ENCODE results near the gene HNRNPDL. TPM values are rescaled to one million over a fixed set of nuclear protein-coding genes. Genes with fewer than 3 reads are reported as not detected.

Gene HNRNPDL
- total RNA-seq, 1 donor: 143 TPM

DNA sequence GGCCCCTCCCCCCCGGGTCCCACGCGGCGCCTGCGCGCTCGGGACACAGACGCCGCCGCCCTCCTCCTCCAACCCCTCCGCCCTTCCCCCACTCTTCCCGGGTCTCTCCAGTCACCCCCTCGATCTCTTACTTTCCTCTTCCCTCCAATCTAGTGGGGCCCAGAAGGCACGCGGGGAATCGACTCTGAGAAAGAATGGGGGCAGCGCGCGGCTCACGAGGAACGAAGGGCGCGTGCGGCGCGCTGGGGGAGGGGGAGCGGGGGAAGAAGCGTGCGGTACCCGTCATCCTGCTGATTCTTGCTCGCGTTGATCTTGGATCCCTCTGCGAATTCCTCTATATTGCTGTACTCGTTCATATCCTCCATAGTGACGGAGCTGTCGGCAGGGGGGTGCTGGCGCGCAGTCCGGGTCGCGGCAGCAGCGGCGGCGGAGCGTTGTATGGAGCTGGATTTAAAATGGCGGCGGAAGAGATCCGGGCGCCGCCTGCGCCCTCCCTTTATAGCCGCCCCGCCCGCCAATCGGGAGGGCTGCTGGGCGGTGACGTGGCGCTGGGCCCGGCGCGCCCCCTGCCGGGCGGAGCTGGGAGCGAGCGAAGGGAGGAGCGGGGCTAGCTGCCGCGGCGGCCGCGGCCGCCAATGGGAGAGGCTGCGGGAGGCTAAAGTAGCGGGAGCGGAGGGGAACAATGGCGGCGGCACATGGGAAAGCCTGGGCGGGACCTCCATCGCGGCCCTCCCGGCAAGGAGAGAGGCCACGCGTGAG is 1.1 kb downstream of the HNRNPDL start:
- H3K4me2 ChIP-seq (ENCODE audit: insufficient read depth, low read length): peak overlapping the region; percentile 94
- peak; percentile 98 for DNase-seq (ENCODE audit: insufficient read length, low spot score, missing footprints)
- peak overlapping the region; percentile 96 for H3K27ac ChIP-seq (ENCODE audit: low read depth, low read length)
- peaks cover 45% of the 10 kb centered on the region for H3K36me3 ChIP-seq (ENCODE audit: insufficient read depth, low read length)
- peak overlapping the region; percentile 98 for H3K4me3 ChIP-seq (ENCODE audit: insufficient read depth, low read length)
- H3K27me3 ChIP-seq (ENCODE audit: insufficient read depth, low read length): no peaks in the 10 kb centered on the region
- peaks cover 67% of the 10 kb centered on the region for H4K20me1 ChIP-seq (ENCODE audit: insufficient read depth, low read length)
- peaks cover 76% of the 10 kb centered on the region for H3K79me2 ChIP-seq (ENCODE audit: insufficient read depth, low read length)
- H2AFZ ChIP-seq (ENCODE audit: low read length): peak overlapping the region; percentile 93
- no peaks in the 10 kb centered on the region for H3K9me3 ChIP-seq (ENCODE audit: low read depth, low read length)
- peaks cover 48% of the 10 kb centered on the region for H3K4me1 ChIP-seq (ENCODE audit: insufficient read depth, low read length)
- peak; percentile 79 for TF ChIP-seq CTCF (IDR thresholded peaks at IDR 0.05; ENCODE audit: extremely low read depth, low read depth, low read length)

DNA sequence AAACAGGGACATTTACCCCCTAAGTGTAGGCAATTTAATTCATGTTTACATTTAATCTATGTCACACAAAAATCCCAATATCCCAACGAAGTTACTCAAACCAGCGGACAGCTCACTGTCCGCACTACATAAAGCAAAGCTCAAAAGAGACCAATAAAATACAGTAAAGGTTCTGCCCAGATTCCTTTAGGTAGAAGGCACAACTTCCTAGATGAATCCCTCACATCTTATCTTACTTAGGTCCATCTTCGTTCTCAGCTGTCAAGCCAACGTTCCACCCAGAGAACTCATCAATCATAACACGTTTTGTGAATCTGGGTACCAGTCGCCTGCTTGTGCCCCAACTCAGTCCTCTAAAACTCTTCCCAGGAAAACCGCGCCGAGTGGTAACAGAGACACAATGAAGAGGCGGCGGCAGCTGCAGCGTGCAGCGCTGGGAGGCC is 1.7 kb downstream of the HNRNPDL start:
- Histone ChIP-seq H3K4me2 (ENCODE audit: insufficient read depth, low read length) (peak overlapping the region; percentile 85), H3K79me2 (ENCODE audit: insufficient read depth, low read length) (peaks cover 70% of the 10 kb centered on the region), H3K36me3 (ENCODE audit: insufficient read depth, low read length) (peaks cover 51% of the 10 kb centered on the region), H3K4me3 (ENCODE audit: insufficient read depth, low read length) (peak overlapping the region; percentile 98), H4K20me1 (ENCODE audit: insufficient read depth, low read length) (peaks cover 68% of the 10 kb centered on the region), H3K9me3 (ENCODE audit: low read depth, low read length) (no peaks in the 10 kb centered on the region), H3K27me3 (ENCODE audit: insufficient read depth, low read length) (no peaks in the 10 kb centered on the region), H3K27ac (ENCODE audit: low read depth, low read length) (peak overlapping the region; percentile 96), H2AFZ (ENCODE audit: low read length) (no peak overlapping the region), H3K4me1 (ENCODE audit: insufficient read depth, low read length) (peaks cover 54% of the 10 kb centered on the region)
- TF ChIP-seq CTCF (IDR thresholded peaks at IDR 0.05; ENCODE audit: extremely low read depth, low read depth, low read length): no peak
- DNase-seq (ENCODE audit: insufficient read length, low spot score, missing footprints): no peak

GRCh38 chr4:82425478-82425877 is 4.8 kb downstream of the HNRNPDL start:
- no peak overlapping the region for H2AFZ ChIP-seq (ENCODE audit: low read length)
- peaks cover 55% of the 10 kb centered on the region for H3K36me3 ChIP-seq (ENCODE audit: insufficient read depth, low read length)
- H3K27ac ChIP-seq (ENCODE audit: low read depth, low read length): no peak overlapping the region
- no peaks in the 10 kb centered on the region for H3K27me3 ChIP-seq (ENCODE audit: insufficient read depth, low read length)
- no peaks in the 10 kb centered on the region for H3K9me3 ChIP-seq (ENCODE audit: low read depth, low read length)
- peak overlapping the region; percentile 35 for H3K4me2 ChIP-seq (ENCODE audit: insufficient read depth, low read length)
- H3K4me1 ChIP-seq (ENCODE audit: insufficient read depth, low read length): peaks cover 44% of the 10 kb centered on the region
- no peak for TF ChIP-seq CTCF (IDR thresholded peaks at IDR 0.05; ENCODE audit: extremely low read depth, low read depth, low read length)
- H3K4me3 ChIP-seq (ENCODE audit: insufficient read depth, low read length): no peak overlapping the region
- peaks cover 66% of the 10 kb centered on the region for H4K20me1 ChIP-seq (ENCODE audit: insufficient read depth, low read length)
- peaks cover 40% of the 10 kb centered on the region for H3K79me2 ChIP-seq (ENCODE audit: insufficient read depth, low read length)
- no peak for DNase-seq (ENCODE audit: insufficient read length, low spot score, missing footprints)

- TF ChIP-seq CTCF (IDR thresholded peaks at IDR 0.05; ENCODE audit: extremely low read depth, low read depth, low read length): no peak
- Histone ChIP-seq H2AFZ (ENCODE audit: low read length) (no peak overlapping the region), H3K9me3 (ENCODE audit: low read depth, low read length) (no peaks in the 10 kb centered on the region), H3K79me2 (ENCODE audit: insufficient read depth, low read length) (peaks cover 31% of the 10 kb centered on the region), H3K4me3 (ENCODE audit: insufficient read depth, low read length) (no peak overlapping the region), H3K4me1 (ENCODE audit: insufficient read depth, low read length) (peaks cover 44% of the 10 kb centered on the region), H3K36me3 (ENCODE audit: insufficient read depth, low read length) (peaks cover 53% of the 10 kb centered on the region), H4K20me1 (ENCODE audit: insufficient read depth, low read length) (peaks cover 61% of the 10 kb centered on the region), H3K4me2 (ENCODE audit: insufficient read depth, low read length) (no peak overlapping the region), H3K27me3 (ENCODE audit: insufficient read depth, low read length) (no peaks in the 10 kb centered on the region), H3K27ac (ENCODE audit: low read depth, low read length) (no peak overlapping the region)
- DNase-seq (ENCODE audit: insufficient read length, low spot score, missing footprints): peak; percentile 80
These were observed 6.8 kb downstream of the HNRNPDL start for GRCh38 chr4:82423245-82424054.
